ENCODE data around the gene SLC4A8. TPM values are rescaled to one million over a fixed set of nuclear protein-coding genes. Genes with fewer than 3 reads are reported as not detected.

The SLC4A8 gene
- 1 to 10 TPM; 1.3 to 2.1 TPM for total RNA-seq

DNA sequence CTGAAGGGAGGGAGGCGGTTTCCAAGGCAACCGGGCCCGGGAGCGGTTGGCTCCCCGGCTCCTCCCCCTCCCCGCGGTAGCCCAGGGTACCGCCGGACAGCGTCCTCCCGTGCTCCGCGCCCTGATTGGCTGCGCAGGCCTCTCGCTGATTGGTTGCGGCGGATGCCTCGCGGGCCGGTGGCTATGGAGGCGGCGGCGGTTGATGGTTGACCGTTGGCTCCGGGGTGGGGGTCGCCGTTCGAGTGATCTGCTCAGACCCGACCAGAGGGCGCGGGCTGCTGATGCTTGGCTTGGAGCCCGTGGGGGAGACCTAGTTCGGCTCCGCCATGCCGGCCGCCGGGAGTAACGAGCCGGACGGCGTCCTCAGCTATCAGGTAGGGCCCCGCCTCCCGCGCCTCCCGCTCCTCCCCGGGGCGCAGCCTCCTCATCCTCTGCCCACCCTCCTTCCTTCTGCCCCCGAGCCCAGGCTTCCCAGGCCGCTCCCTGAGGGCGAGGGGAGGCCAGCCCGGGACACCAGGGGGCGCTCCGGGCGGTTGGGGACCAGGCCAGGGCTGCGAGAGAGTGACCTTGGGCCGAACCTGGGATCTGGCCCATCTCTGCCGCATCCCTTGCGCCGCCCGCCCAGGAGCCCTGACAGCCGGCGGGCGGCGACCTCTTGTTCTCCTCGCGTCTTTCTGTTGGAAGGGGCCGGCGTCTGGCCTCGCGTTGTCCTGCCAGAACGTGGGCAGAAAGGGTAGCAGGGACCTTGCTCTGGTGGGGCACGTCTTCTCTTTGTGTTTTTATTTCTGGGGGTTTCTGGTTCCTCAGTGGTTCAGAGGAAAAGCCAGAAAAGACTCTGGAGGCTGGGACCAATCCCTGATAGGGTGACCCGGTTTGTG lies at the start of gene SLC4A8:
TSS of gene SLC4A8 (plus strand) at position 170 of the 878 bp plus-strand sequence. CDS start at position 327, 157 bp downstream.
- Mint-ChIP-seq H3K9me3 (no peaks in the 10 kb centered on the region), H3K36me3 (no peaks in the 10 kb centered on the region), H3K27ac (no peak within 1 kb of the TSS), H3K4me3 (peak within 1 kb of the TSS; percentile 76), H3K27me3 (no peaks in the 10 kb centered on the region), H3K4me1 (peaks cover 14% of the 10 kb centered on the region)
- DNase-seq, result peak; percentile 86

DNA sequence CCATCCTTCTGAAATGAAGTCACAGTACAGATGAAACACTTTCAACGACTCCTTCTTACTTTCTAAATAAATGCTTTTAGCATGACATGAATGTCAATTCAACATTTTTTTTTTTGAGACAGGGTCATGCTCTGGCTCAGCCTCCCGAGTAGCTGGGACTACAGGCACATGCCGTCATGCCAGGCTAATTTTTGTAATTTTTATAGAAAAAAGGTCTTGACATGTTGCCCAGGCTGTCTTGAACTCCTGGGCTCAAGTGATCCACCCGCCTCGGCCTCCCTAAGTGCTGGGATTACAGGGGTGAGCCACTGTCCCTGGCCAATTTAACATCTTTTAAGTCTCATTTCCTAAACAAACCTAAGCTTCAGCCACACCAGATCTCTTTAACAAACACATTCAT lies 49.8 kb upstream of the SLC4A8 start:
- H3K9me3 Mint-ChIP-seq, result no peaks in the 10 kb centered on the region
- peaks cover 57% of the 10 kb centered on the region for H3K36me3 Mint-ChIP-seq
- no peak for DNase-seq
- peaks cover 28% of the 10 kb centered on the region for H3K4me1 Mint-ChIP-seq
- no peak overlapping the region for H3K27ac Mint-ChIP-seq
- peaks cover 4% of the 10 kb centered on the region for H3K27me3 Mint-ChIP-seq
- no peak overlapping the region for H3K4me3 Mint-ChIP-seq

DNA sequence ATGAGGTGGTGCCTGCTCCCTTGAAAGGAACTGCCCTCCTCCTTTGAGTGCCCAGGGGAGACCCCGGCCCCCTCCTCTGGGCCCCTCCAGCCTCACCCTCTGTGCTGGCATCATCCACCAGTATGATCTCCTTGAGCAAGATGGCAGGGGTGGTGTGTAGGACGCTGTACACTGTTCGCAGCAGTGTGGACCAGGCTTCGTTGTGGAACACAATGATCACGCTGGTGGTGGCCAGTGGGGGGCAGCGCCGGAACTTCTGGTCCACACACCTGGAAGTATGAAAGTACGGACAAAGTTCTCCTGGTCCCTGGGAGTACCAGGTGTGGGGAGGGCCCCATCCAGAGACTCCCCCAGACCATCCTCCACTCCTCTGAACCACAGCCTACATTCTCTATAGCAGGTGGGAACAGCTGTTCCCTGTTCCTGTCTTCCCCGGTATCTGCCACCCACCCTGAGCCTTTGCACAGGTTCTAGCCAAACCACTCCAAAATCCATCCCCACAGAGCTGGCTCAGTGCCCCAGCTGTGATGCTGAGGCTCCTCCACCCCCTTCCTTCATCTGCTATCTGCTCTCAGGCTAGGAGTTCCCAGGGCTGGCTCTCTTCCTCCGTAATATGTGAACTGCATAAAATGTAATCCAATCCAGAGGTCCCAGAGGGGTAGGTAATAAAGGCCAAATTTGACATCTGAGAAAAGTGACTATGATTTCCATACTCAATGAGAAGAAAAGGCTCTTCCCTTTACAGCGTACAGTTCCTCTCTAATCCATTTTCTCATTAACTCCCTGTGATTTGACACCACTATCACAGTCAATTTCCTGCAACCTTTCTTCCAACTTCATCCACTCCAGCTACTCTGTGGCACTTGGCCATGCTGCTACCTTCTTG lies 47.3 kb upstream of the SLC4A8 start:
- Mint-ChIP-seq H3K27me3 (no peaks in the 10 kb centered on the region), H3K4me3 (no peak overlapping the region), H3K27ac (no peak overlapping the region), H3K4me1 (peaks cover 20% of the 10 kb centered on the region), H3K9me3 (no peaks in the 10 kb centered on the region), H3K36me3 (peaks cover 57% of the 10 kb centered on the region)
- DNase-seq, result no peak

DNA sequence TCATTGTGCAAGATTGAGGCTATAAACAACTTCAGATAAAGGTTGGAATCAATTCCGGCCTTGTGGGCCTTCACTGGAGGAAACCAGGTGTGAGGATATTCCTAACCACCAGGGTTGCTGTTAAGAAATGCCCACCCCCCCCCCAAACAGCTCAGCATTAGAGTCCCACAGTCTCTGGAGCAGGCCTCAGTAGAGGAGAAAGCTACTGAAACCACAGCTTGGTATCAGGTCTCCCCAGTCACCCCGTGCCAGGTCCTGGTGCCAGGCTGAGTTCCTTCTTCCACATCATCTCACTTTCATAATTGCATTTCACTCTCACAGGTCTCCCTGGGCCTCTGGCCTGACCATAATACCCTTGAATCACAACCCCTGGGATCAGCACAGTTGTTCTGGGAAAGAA lies 45.9 kb upstream of the SLC4A8 start:
- H3K4me1 Mint-ChIP-seq, result peaks cover 25% of the 10 kb centered on the region
- H3K27ac Mint-ChIP-seq, result no peak overlapping the region
- no peaks in the 10 kb centered on the region for H3K9me3 Mint-ChIP-seq
- no peak for DNase-seq
- peaks cover 57% of the 10 kb centered on the region for H3K36me3 Mint-ChIP-seq
- H3K4me3 Mint-ChIP-seq, result no peak overlapping the region
- no peaks in the 10 kb centered on the region for H3K27me3 Mint-ChIP-seq

DNA sequence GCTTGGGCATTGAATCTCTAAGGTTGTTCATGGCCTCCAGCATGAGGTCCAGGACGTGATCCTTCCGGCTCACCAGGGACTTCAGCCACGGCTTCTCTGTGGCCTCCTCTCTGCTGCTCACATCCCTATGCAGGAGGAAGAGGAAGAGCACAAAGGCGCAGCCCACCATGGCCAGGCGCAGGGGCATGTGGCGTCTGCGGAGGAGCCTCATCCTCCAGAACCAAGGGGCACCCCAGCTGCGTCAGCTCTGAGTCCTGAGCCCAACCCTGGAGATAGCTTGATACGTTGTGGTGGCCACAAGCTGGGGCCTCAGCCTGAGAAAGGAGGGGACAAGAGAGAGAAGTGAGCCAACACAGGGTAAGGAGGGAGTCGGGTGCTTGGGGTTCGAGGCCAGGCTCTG lies 45.1 kb upstream of the SLC4A8 start:
- H3K27me3 Mint-ChIP-seq, result no peaks in the 10 kb centered on the region
- peaks cover 61% of the 10 kb centered on the region for H3K36me3 Mint-ChIP-seq
- H3K4me3 Mint-ChIP-seq, result no peak overlapping the region
- peaks cover 32% of the 10 kb centered on the region for H3K4me1 Mint-ChIP-seq
- H3K9me3 Mint-ChIP-seq, result no peaks in the 10 kb centered on the region
- DNase-seq, result no peak
- H3K27ac Mint-ChIP-seq, result no peak overlapping the region

DNA sequence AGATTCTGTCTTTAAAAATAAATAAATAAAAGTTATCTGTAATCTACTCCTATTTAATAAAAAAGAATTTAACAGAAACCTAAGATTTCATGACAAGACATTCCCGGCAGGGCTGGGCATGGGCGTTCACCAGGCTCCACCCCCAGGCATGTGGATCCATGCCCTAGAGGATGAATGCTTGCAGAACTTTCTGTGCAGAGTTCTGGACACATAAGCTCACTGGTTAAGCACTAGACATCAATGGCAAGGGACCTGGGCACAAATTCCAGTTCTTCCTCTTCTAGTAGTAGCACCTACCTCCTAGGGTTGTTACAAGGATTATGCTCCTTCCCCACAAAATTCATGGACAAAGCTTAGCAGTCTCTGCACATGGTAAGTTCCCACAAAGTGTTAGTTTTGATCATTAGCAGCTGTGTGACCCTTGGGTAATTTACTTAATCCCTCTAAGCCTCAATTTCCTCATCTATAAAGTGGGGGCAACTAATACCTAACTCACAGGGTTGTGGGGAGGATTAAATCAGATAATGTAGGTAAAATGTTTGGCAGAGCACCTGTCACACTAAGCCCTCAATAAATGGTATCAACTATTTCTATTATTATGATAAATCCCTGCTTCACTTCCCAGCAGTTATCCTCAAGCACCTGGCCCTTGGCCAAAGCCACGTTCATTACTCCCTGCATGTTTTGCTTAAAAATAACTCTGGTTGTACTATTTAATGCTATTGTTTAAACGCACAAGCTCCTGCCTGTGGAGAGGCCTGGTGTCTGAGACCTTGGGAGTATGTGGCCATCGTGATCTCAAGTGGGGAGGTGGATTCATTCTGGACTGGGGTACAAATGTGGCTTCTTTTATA lies 43.2 kb upstream of the SLC4A8 start:
- Mint-ChIP-seq H3K4me1 (peaks cover 32% of the 10 kb centered on the region), H3K27me3 (no peaks in the 10 kb centered on the region), H3K36me3 (peaks cover 52% of the 10 kb centered on the region), H3K9me3 (no peaks in the 10 kb centered on the region), H3K4me3 (no peak overlapping the region), H3K27ac (no peak overlapping the region)
- no peak for DNase-seq

DNA sequence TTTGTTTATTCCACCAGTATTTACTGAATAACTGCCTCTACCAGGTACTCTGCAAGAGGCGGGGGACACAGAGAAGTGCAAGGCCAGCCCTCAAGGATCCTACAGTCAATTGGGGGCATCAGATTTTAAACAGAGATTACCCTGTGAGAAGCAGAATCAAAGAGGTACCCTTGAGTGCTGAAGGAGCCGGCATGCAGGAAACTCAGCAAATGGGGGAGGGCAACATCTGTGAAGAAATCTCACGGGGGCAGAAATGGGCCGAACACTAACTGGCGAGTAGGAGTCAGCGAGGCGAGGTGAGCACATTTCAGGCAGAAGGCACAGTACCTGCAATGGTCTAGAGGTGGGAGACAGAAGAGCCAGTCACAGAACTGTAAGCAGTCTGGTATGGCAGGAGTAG lies 42.5 kb upstream of the SLC4A8 start:
- Mint-ChIP-seq H3K27ac (no peak overlapping the region), H3K9me3 (no peaks in the 10 kb centered on the region), H3K4me1 (peaks cover 34% of the 10 kb centered on the region), H3K36me3 (peaks cover 48% of the 10 kb centered on the region), H3K27me3 (no peaks in the 10 kb centered on the region), H3K4me3 (no peak overlapping the region)
- DNase-seq, result no peak

DNA sequence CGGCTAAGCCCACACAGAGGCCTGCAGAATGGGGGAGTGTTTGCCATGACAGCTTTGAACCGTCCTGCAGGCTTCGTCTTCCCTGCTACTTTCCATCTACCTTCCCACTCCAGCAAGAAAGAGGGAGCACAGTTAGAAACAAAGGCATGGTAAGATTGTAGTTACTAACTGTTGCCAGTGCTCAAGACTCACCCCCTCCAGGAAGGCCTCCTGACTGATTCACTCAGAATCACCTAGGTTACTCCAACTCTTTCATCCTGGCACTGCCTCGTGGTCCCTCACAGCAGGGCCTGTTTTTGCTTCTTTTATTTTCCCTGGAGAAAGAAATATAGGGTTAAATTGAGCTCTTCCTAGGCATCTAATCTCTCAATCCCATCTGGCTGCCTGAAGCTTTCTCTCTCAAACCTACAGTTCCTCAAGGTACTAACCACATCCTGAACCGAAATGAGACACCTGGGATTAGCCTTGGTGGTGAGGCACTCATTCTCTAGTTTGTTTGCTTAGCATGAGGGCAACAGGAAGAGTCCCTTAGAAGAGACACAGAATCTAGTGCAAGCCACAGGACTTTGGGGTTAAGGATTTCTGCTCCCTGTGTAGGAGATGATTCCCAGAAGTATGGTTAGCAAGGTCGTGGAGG lies 41.2 kb upstream of the SLC4A8 start:
- no peak for DNase-seq
- peaks cover 44% of the 10 kb centered on the region for H3K4me1 Mint-ChIP-seq
- no peaks in the 10 kb centered on the region for H3K9me3 Mint-ChIP-seq
- no peak overlapping the region for H3K4me3 Mint-ChIP-seq
- no peaks in the 10 kb centered on the region for H3K27me3 Mint-ChIP-seq
- H3K36me3 Mint-ChIP-seq, result peaks cover 44% of the 10 kb centered on the region
- H3K27ac Mint-ChIP-seq, result peak overlapping the region; percentile 28

DNA sequence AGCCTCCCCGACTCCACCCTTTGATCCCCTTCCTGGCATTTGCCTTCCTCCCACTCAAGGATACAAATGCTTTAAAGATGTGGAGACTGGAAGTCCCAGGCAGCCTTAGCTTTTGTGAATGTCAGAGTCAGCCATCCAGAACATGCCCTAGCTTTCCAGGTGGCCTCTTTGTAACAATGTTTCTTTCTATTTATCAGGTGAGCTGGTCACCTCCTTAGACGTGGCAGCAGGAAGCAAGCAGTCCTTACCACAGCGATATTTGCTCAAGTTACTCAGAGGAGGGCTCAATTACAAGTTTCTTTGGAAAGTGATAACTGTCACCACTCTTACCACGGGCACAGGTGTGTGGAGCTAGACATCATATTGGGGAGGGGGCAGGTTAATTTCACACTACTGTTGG lies 38.3 kb upstream of the SLC4A8 start:
- Mint-ChIP-seq H3K4me3 (no peak overlapping the region), H3K36me3 (peaks cover 32% of the 10 kb centered on the region)

DNA sequence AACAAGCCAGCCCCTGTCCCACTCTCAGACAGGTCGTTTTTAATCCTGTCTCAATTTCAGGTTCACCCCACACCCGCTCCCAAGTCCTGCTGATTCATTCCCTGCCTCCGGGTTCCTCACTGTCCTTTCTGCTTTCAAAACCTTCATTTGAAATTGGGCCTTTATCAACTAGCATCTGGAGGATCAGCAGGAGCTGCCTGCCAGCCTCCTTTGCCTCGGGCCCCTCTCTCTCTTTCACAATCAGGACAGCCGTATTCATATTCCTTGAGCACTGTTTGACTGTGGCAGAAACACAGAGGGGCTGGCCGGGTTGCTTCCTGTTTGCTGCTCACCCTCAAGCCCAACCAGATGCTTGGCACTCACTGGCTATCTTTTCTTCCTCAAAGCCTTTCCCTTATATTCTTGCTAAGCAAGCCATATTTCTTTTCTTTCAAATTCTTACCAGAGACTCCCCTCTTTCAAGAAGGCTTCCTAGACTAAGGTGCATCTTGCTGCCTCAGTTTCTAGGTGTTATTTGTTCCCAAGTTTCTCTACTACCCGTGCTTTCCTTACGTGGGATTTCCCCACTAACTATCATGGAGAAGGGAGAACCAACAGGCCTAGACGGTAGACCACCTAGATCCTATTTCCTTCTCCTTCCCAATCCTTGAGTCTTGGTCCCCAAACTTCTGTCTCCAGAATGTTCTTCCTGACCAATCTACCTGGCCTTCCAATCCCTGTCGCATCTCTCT lies 36.4 kb upstream of the SLC4A8 start:
- Mint-ChIP-seq H3K27ac (no peak overlapping the region), H3K4me1 (peaks cover 61% of the 10 kb centered on the region), H3K9me3 (no peaks in the 10 kb centered on the region), H3K27me3 (no peaks in the 10 kb centered on the region), H3K4me3 (no peak overlapping the region), H3K36me3 (peaks cover 19% of the 10 kb centered on the region)
- no peak for DNase-seq

More for the DNA sequence above, 38.3 kb upstream of the SLC4A8 start:
- Mint-ChIP-seq H3K4me1 (peaks cover 66% of the 10 kb centered on the region), H3K27me3 (no peaks in the 10 kb centered on the region), H3K9me3 (no peaks in the 10 kb centered on the region), H3K27ac (no peak overlapping the region)
- no peak for DNase-seq

DNA sequence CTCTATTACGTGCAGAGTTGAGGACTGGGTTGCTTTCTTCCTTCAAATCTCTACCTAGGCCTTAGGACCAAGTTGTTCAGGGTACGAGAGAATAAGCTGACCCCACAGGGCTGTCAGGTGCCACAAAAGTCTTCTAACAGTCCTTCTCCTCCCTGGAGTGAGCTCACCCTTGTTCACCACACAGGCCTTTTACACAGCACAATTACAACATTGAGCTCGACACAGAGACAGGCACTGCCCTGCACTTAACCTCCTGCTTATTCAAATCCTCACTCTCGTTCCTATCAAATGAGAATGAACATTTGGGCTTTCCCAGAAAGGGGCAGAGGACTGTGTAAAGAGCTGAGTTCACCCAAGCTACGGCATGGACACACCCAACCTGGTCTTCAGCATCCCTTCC lies 35.8 kb upstream of the SLC4A8 start:
- DNase-seq, result no peak
- Mint-ChIP-seq H3K27ac (no peak overlapping the region), H3K36me3 (peaks cover 16% of the 10 kb centered on the region), H3K4me1 (peaks cover 61% of the 10 kb centered on the region), H3K9me3 (no peaks in the 10 kb centered on the region), H3K4me3 (no peak overlapping the region), H3K27me3 (no peaks in the 10 kb centered on the region)

DNA sequence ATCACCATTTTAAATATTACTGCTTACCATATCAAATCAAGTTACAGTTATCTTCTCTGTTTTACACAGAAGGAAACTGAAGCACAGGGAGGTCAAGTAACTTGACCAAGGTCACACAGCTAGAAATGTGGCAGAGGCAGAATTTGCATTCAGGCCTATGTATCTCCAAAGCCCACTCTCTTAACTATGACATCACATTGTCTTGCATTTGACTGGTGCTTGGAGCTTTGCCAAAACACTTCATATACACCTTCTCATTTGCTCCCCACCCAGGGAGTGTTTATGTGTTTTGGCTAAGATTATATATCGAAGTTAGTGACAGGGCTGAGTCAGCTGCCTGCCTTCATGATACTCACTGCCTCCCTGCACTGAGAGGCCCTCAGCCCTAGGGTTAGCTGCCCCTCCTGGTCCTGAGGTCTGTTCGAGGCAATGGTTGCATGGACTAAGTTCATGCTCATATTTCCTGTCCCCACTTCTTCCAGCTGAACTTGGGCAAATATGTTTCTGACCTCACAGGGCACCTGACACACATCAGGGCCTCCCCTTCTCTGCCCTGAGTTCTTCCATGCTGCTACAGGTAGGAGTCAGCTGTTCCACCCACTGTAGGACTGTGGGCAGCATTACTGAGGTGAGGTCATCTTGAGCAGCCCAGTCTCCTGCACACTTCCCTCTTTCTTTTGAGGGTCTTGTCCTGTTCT lies 35.2 kb upstream of the SLC4A8 start:
- no peak for DNase-seq
- Mint-ChIP-seq H3K27me3 (no peaks in the 10 kb centered on the region), H3K36me3 (peaks cover 13% of the 10 kb centered on the region), H3K4me1 (peaks cover 62% of the 10 kb centered on the region), H3K27ac (no peak overlapping the region), H3K9me3 (no peaks in the 10 kb centered on the region), H3K4me3 (no peak overlapping the region)

DNA sequence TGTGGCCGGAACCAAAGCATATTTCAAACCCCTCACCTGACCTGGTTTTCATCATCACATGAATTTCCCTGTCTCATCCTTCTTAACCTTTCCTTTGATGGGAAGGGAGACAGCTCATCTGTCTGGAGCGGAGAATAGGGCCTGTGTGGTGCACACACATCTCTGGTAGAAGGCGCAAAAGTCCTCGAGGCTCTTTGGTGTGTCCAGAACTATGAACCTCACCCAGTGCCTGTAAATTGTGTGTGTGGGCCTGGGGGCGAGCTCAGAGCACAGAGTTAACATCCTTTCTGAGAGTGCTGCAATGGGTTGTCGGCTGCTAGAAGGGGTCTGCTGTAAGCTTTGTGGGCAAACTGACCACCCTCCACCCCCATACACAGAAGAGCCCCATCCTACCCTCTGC lies 34.2 kb upstream of the SLC4A8 start:
- Mint-ChIP-seq H3K27me3 (no peaks in the 10 kb centered on the region), H3K27ac (peak overlapping the region; percentile 84), H3K4me3 (peak overlapping the region; percentile 89), H3K4me1 (peaks cover 72% of the 10 kb centered on the region), H3K9me3 (no peaks in the 10 kb centered on the region), H3K36me3 (peaks cover 13% of the 10 kb centered on the region)
- no peak for DNase-seq
